Loucy (cell line): ENCODE measurements around the gene DERL2.
A peak's percentile ranks its signal among the peaks of the same experiment; 100 is the strongest.

Experiments used
- H2AFZ ChIP-seq: fragments of 200-600 bp; sonication (generic); 2 replicates; pipeline ENCODE4 v1.6.0; 2016; ENCODE audit warnings: antibody characterized with exemption, mild to moderate bottlenecking, low read length, moderate library complexity
- H3F3A ChIP-seq: fragments of 200-600 bp; 2 replicates; pipeline ENCODE4 v1.6.0; 2016; ENCODE audit warnings: antibody characterized with exemption, low read depth, mild to moderate bottlenecking
- H3K27me3 ChIP-seq: fragments of 200-600 bp; sonication (generic); 2 replicates; pipeline ENCODE4 v1.6.1; 2014; ENCODE audit warnings: low read length, mild to moderate bottlenecking; ENCODE audit not compliant: insufficient read depth, poor library complexity, severe bottlenecking
- H3K36me3 ChIP-seq: fragments of 200-600 bp; sonication (generic); 2 replicates; pipeline ENCODE4 v1.6.1; 2016; ENCODE audit warnings: low read length; ENCODE audit not compliant: insufficient read depth
- H3K4me1 ChIP-seq: fragments of 200-600 bp; sonication (generic); 2 replicates; pipeline ENCODE4 v1.5.1; 2014; ENCODE audit warnings: low read length, mild to moderate bottlenecking; ENCODE audit not compliant: insufficient read depth, poor library complexity, severe bottlenecking
- H3K4me2 ChIP-seq: fragments of 200-600 bp; sonication (generic); 2 replicates; pipeline ENCODE4 v1.6.0; 2014; ENCODE audit warnings: antibody characterized with exemption, low read length, low read depth, mild to moderate bottlenecking; ENCODE audit not compliant: poor library complexity, severe bottlenecking
- H3K4me3 ChIP-seq: fragments of 200-600 bp; sonication (generic); 2 replicates; pipeline ENCODE4 v1.5.1; 2014; ENCODE audit warnings: low read length, mild to moderate bottlenecking, mixed read lengths; ENCODE audit not compliant: poor library complexity, severe bottlenecking
- H3K79me2 ChIP-seq: fragments of 200-600 bp; sonication (generic); 2 replicates; pipeline ENCODE4 v1.6.1; 2014; ENCODE audit warnings: low read length; ENCODE audit not compliant: insufficient read depth
- H3K9ac ChIP-seq: fragments of 200-600 bp; sonication (generic); 2 replicates; pipeline ENCODE4 v1.6.0; 2014; ENCODE audit warnings: mild to moderate bottlenecking, low read depth, low read length, moderate library complexity; ENCODE audit not compliant: poor library complexity, severe bottlenecking
- H3K9me2 ChIP-seq: fragments of 200-600 bp; sonication (generic); replicated peaks from 2 replicates; pipeline ENCODE4 v1.6.1; 2016; ENCODE audit warnings: low read depth, low read length, mixed read lengths
- H3K9me3 ChIP-seq: fragments of 200-600 bp; sonication (generic); 2 replicates; pipeline ENCODE4 v1.6.1; 2014; ENCODE audit warnings: mild to moderate bottlenecking, antibody characterized with exemption, low read length, low read depth; ENCODE audit not compliant: insufficient read depth
- H4K20me1 ChIP-seq: fragments of 200-600 bp; sonication (generic); 2 replicates; pipeline ENCODE4 v1.6.0; 2014; ENCODE audit warnings: antibody characterized with exemption, low read length, mild to moderate bottlenecking; ENCODE audit not compliant: insufficient read depth, poor library complexity, severe bottlenecking
- CTCF ChIP-seq: fragments of 200-600 bp; sonication (generic); conservative IDR thresholded peaks from 2 replicates; pipeline ENCODE4 v1.5.1; 2014; ENCODE audit warnings: mild to moderate bottlenecking, antibody characterized with exemption, low read length
- EZH2phosphoT487 ChIP-seq: fragments of 200-600 bp; IDR thresholded peaks from 2 replicates; pipeline ENCODE4 v1.6.1; 2018; ENCODE audit warnings: antibody characterized with exemption, mild to moderate bottlenecking, moderate library complexity, borderline replicate concordance

DERL2 gene

DNA sequence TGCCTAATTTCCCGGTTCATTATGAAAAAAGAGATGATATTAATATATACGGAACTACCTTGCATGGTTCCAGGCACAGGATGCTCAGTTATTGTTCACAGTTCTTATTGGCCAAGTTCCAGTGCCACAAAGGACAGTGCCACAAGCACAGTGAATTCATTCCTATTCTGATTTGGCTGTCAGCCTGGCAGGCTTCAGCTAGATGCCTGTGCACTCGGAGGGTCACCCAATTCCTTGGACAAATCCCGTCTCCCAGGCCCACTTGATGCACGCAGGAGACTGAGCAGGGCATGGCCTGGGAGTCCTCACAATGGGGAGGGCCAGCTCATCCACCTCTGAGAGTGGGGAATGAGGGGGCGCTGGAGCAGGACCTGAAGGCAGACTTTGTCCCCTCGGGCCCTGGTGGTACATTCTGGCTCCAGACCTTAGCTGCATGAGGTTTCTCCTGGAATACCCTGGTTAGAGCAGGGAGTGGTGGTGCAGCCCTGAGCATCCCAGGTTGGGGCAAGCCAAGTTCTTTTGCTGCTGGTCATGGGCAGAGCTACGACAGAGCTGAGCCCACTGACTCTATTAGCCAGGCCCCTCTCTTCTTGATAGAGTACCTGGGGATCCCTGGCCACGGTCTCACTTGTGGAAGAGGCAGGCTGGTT, 41.7 kb upstream of the DERL2 start:
- H3K9me3 ChIP-seq: no peaks in the 10 kb centered on the region
- no peak overlapping the region for H3K4me2 ChIP-seq
- H3K4me1 ChIP-seq: peaks cover 15% of the 10 kb centered on the region
- TF ChIP-seq CTCF (no peak), EZH2phosphoT487 (no peak)
- no peaks in the 10 kb centered on the region for H3K9me2 ChIP-seq
- no peaks in the 10 kb centered on the region for H3F3A ChIP-seq
- no peak overlapping the region for H3K9ac ChIP-seq
- no peaks in the 10 kb centered on the region for H3K79me2 ChIP-seq
- H3K27me3 ChIP-seq: no peaks in the 10 kb centered on the region
- no peaks in the 10 kb centered on the region for H4K20me1 ChIP-seq
- no peaks in the 10 kb centered on the region for H3K36me3 ChIP-seq
- no peak overlapping the region for H2AFZ ChIP-seq
- no peak overlapping the region for H3K4me3 ChIP-seq

DNA sequence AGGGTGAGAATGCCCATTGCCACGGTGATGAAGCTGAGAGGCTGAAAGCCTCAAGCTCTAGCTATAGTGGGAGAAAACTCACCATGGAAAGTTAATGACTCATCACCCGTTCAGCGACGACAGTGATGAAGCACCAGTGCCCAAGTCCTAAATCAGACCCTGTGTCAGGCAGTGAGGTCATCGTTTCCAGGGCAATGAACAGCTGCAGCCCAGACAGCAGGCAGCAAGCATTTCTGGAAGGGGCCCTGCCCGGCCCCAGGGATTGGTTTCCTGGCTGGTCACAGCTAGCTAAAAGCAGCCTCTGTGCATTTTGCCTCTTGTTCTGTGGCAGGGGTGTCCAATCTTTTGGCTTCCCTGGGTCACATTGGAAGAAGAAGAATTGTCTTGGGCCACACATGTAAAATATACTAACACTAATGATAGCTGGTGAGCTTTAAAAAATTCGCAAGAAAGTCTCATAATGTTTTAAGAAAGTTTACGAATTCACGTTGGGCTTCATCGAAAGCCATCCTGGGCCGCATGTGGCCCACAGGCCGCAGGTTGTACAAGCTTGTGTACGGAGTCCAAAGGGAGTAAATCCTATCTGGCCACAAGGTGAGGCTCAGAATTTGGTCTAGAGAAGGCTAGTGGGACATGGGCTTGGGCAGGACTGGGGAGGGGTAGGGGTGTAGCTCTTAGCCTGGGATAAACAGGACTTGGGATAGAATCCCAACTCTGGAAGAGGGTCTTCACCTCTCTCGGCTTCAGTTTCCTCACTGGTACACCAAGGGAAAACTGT, 41.0 kb upstream of the DERL2 start:
- Histone ChIP-seq H3K27me3 (no peaks in the 10 kb centered on the region), H3K4me1 (peaks cover 15% of the 10 kb centered on the region), H3F3A (no peaks in the 10 kb centered on the region), H3K9me3 (no peaks in the 10 kb centered on the region), H3K4me2 (peak overlapping the region; percentile 51), H3K36me3 (no peaks in the 10 kb centered on the region), H2AFZ (no peak overlapping the region), H4K20me1 (no peaks in the 10 kb centered on the region), H3K9ac (no peak overlapping the region), H3K4me3 (no peak overlapping the region), H3K9me2 (no peaks in the 10 kb centered on the region), H3K79me2 (no peaks in the 10 kb centered on the region)
- TF ChIP-seq CTCF (no peak), EZH2phosphoT487 (no peak)

DNA sequence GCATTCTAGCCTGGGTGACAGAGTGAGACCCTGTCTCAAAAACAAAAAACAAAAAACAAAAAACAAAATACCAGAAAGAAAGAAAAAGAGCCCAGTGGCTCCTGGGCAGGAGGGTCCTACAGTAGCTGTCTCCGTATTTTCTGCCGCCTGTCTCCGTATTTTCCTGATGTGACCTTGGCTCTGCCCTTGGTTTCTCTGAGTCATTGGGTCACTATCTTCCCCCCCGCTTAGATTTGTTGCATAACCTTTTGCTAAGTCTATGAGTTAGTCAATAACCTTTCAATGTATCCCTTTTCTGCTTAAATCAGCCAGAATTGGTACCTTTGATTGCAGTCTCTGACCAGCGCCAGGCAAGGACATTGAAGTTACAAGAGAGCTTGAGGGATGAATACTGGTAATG, 37.3 kb upstream of the DERL2 start:
- peaks cover 15% of the 10 kb centered on the region for H3K4me1 ChIP-seq
- TF ChIP-seq EZH2phosphoT487 (no peak), CTCF (no peak)
- H3K9me2 ChIP-seq: no peaks in the 10 kb centered on the region

More for the DNA sequence above, 37.3 kb upstream of the DERL2 start:
- Histone ChIP-seq H4K20me1 (no peaks in the 10 kb centered on the region), H3K4me2 (no peak overlapping the region), H3K9me3 (no peaks in the 10 kb centered on the region), H3K36me3 (no peaks in the 10 kb centered on the region), H3K79me2 (no peaks in the 10 kb centered on the region), H3K27me3 (no peaks in the 10 kb centered on the region), H3K4me3 (no peak overlapping the region), H3F3A (no peaks in the 10 kb centered on the region), H3K9ac (no peak overlapping the region), H2AFZ (no peak overlapping the region)
